HCT116 (cell line): ENCODE results near the gene DNMT3A.

ENCODE experiments used
- CTCF ChIP-seq, 3 experiments: fragments of 200-600 bp in 1 of 3; sonication (generic) in 1 of 3; IDR thresholded peaks in 2 of 3; conservative IDR thresholded peaks in 1 of 3; 2 replicates each; pipeline ENCODE4 v1.5.1; 2012 to 2017; ENCODE audit warnings: low read depth in 2 of 3, low read length in 2 of 3, antibody characterized with exemption in 1 of 3, borderline replicate concordance in 1 of 3, control low read depth in 1 of 3, mild to moderate bottlenecking in 1 of 3, mixed read lengths in 1 of 3, mixed run types in 1 of 3, moderate library complexity in 1 of 3; ENCODE audit not compliant: insufficient read depth in 1 of 3
- EZH2 ChIP-seq: fragments of 200-600 bp; sonication (generic); IDR thresholded peaks from 2 replicates; pipeline ENCODE4 v1.6.1; 2017; ENCODE audit warnings: antibody characterized with exemption, mixed run types
- JUND ChIP-seq: IDR thresholded peaks from 2 replicates; pipeline ENCODE4 v1.6.1; 2012
- POLR2A ChIP-seq: IDR thresholded peaks from 2 replicates; pipeline ENCODE4 v1.7.0; 2011; ENCODE audit warnings: borderline replicate concordance; ENCODE audit not compliant: insufficient read depth, insufficient read length; ENCODE audit errors: extremely low read depth
- REST ChIP-seq: IDR thresholded peaks from 2 replicates; pipeline ENCODE4 v1.6.1; 2012; ENCODE audit warnings: low read depth
- SIN3A ChIP-seq: IDR thresholded peaks from 2 replicates; pipeline ENCODE4 v1.6.1; 2012; ENCODE audit warnings: low read depth
- SP1 ChIP-seq: IDR thresholded peaks from 2 replicates; pipeline ENCODE4 v1.6.1; 2012; ENCODE audit warnings: low read depth
- TCF7L2 ChIP-seq: IDR thresholded peaks from 2 replicates; pipeline ENCODE4 v1.7.0; 2011; ENCODE audit warnings: borderline replicate concordance, inconsistent platforms; ENCODE audit not compliant: insufficient read depth, insufficient read length; ENCODE audit errors: extremely low read depth
- YY1 ChIP-seq: IDR thresholded peaks from 2 replicates; pipeline ENCODE4 v1.6.1; 2011; ENCODE audit warnings: low read length, low read depth, moderate library complexity, mild to moderate bottlenecking; ENCODE audit not compliant: insufficient replicate concordance; ENCODE audit errors: extremely low read depth
- ZNF274 ChIP-seq: fragments of 200-500 bp; sonication (Bioruptor generic); IDR thresholded peaks from 2 replicates; pipeline ENCODE4 v1.6.1; 2014; ENCODE audit warnings: mild to moderate bottlenecking, low read depth, low read length, inconsistent platforms

GRCh38 chr2:25275575-25275965 lies 66.2 kb downstream of the DNMT3A start:
- TF ChIP-seq CTCF (IDR thresholded peaks at IDR 0.05 in 2 of 3, conservative IDR thresholded peaks at IDR 0.05 in 1 of 3; ENCODE audit: borderline replicate concordance in 1 of 3, insufficient read depth in 1 of 3, low read depth in 2 of 3, low read length in 2 of 3), result no peak
- no peak for TF ChIP-seq ZNF274
- no peak for TF ChIP-seq EZH2
- no peak for TF ChIP-seq POLR2A
- no peak for TF ChIP-seq SIN3A
- no peak for TF ChIP-seq JUND
- TF ChIP-seq REST, result no peak
- TF ChIP-seq YY1, result no peak
- TF ChIP-seq TCF7L2, result no peak
- no peak for TF ChIP-seq SP1
